Measurements from ENCODE around the gene TP53I13.

TP53I13 gene

GRCh38 chr17:29593591-29594518 lies 25.4 kb downstream of the TP53I13 start:
- DNase-seq (ENCODE audit: low read depth), result no peak

GRCh38 chr17:29594519-29595090 lies 26.1 kb downstream of the TP53I13 start:
- DNase-seq (ENCODE audit: low read depth), result no peak

- DNase-seq (ENCODE audit: low read depth), result no peak
Observed at GRCh38 chr17:29595107-29595942, 26.8 kb downstream of the TP53I13 start.

- DNase-seq (ENCODE audit: low read depth), result no peak
Observed at GRCh38 chr17:29595943-29596774, 27.7 kb downstream of the TP53I13 start.

- no peak for DNase-seq (ENCODE audit: low read depth)
Observed at GRCh38 chr17:29596811-29597210, 28.3 kb downstream of the TP53I13 start.

- no peak for DNase-seq (ENCODE audit: low read depth)
Observed at GRCh38 chr17:29597361-29598172, 29.1 kb downstream of the TP53I13 start.

- DNase-seq (ENCODE audit: low read depth), result no peak
Observed at GRCh38 chr17:29603109-29603674, 34.7 kb downstream of the TP53I13 start.

- no peak for DNase-seq (ENCODE audit: low read depth)
Observed at GRCh38 chr17:29607557-29608195, 39.2 kb downstream of the TP53I13 start.

- DNase-seq (ENCODE audit: low read depth), result no peak
Observed at GRCh38 chr17:29608986-29609385, 40.5 kb downstream of the TP53I13 start.

GRCh38 chr17:29610395-29610794 lies 41.9 kb downstream of the TP53I13 start:
- DNase-seq (ENCODE audit: low read depth), result no peak

- no peak for DNase-seq (ENCODE audit: low read depth)
Observed at GRCh38 chr17:29611351-29612093, 43.0 kb downstream of the TP53I13 start.

GRCh38 chr17:29612094-29612403 lies 43.5 kb downstream of the TP53I13 start:
- no peak for DNase-seq (ENCODE audit: low read depth)

- DNase-seq (ENCODE audit: low read depth), result no peak
Observed at GRCh38 chr17:29612404-29613280, 44.1 kb downstream of the TP53I13 start.

GRCh38 chr17:29613352-29613837 lies 44.9 kb downstream of the TP53I13 start:
- peak; percentile 84 for DNase-seq (ENCODE audit: low read depth)

- DNase-seq (ENCODE audit: low read depth), result no peak
Observed at GRCh38 chr17:29613856-29614255, 45.4 kb downstream of the TP53I13 start.

- DNase-seq (ENCODE audit: low read depth), result no peak
Observed at GRCh38 chr17:29614349-29615047, 46.0 kb downstream of the TP53I13 start.

- DNase-seq (ENCODE audit: low read depth), result peak; percentile 42
Observed at GRCh38 chr17:29615048-29615385, 46.5 kb downstream of the TP53I13 start.
